Stimulated activated CD4-positive, alpha-beta T cell treated with anti-CD3 and anti-CD28 coated beads, Interleukin-15, amount 100 ng/mL, for 1 hour (primary cell): ENCODE data around the gene CHD9.
"Not testable (repeated sequence)": the region's sequence is repeated elsewhere in the genome, so short reads cannot be mapped to it uniquely, and the experiment has no call there.

Experiments used
- DNase-seq, 2 donors: peaks; one replicate each; pipeline ENCODE4 v3.0.0-alpha.2; 2020; ENCODE audit warnings: low read depth in 1 of 2, low spot score in 1 of 2

The CHD9 gene

GRCh38 chr16:53069772-53070171 is 15.0 kb downstream of the CHD9 start:
- no peak for DNase-seq

- DNase-seq: no peak
Observed at GRCh38 chr16:53071748-53072301, 17.0 kb downstream of the CHD9 start.

GRCh38 chr16:53073022-53073421 is 18.2 kb downstream of the CHD9 start:
- DNase-seq: no peak

- DNase-seq: not testable (repeated sequence)
Observed at GRCh38 chr16:53074296-53074695, 19.5 kb downstream of the CHD9 start.

GRCh38 chr16:53075461-53075860 is 20.7 kb downstream of the CHD9 start:
- DNase-seq: not testable (repeated sequence)

GRCh38 chr16:53078247-53078646 is 23.5 kb downstream of the CHD9 start:
- no peak for DNase-seq

- no peak for DNase-seq
Observed at GRCh38 chr16:53078765-53079485, 24.1 kb downstream of the CHD9 start.

GRCh38 chr16:53080345-53081031 is 25.7 kb downstream of the CHD9 start:
- no peak for DNase-seq

- no peak for DNase-seq
Observed at GRCh38 chr16:53081032-53081424, 26.2 kb downstream of the CHD9 start.

- DNase-seq: no peak
Observed at GRCh38 chr16:53081686-53082407, 27.1 kb downstream of the CHD9 start.

- DNase-seq: no peak
Observed at GRCh38 chr16:53082509-53082908, 27.7 kb downstream of the CHD9 start.

- DNase-seq: no peak
Observed at GRCh38 chr16:53083119-53083518, 28.3 kb downstream of the CHD9 start.

GRCh38 chr16:53084141-53084541 is 29.4 kb downstream of the CHD9 start:
- DNase-seq: no peak

- no peak for DNase-seq
Observed at GRCh38 chr16:53084746-53085334, 30.0 kb downstream of the CHD9 start.

- DNase-seq: no peak
Observed at GRCh38 chr16:53085369-53085843, 30.6 kb downstream of the CHD9 start.

GRCh38 chr16:53085931-53086421 is 31.2 kb downstream of the CHD9 start:
- DNase-seq: no peak

GRCh38 chr16:53087101-53087500 is 32.3 kb downstream of the CHD9 start:
- no peak for DNase-seq

GRCh38 chr16:53089434-53090285 is 34.9 kb downstream of the CHD9 start:
- DNase-seq: no peak

GRCh38 chr16:53090286-53090590 is 35.4 kb downstream of the CHD9 start:
- no peak for DNase-seq
